MM.1S (cell line): ENCODE data around the gene RUSC1.

Experiments used
- DNase-seq: peaks from one replicate; pipeline ENCODE4 v3.0.0-alpha.2; 2015
- H2AFZ ChIP-seq: fragments of 300-600 bp; sonication (generic); 2 replicates; pipeline ENCODE4 v1.6.0; 2016; ENCODE audit warnings: antibody characterized with exemption, low read length
- H3F3A ChIP-seq: fragments of 300-600 bp; sonication (generic); 2 replicates; pipeline ENCODE4 v1.6.1; 2016; ENCODE audit warnings: mild to moderate bottlenecking, antibody characterized with exemption, low read length, moderate library complexity, mixed read lengths; ENCODE audit not compliant: insufficient read depth
- H3K27ac ChIP-seq: fragments of 300-600 bp; sonication (generic); 2 replicates; pipeline ENCODE4 v1.5.1; 2016; ENCODE audit warnings: mild to moderate bottlenecking, low read length
- H3K27me3 ChIP-seq: fragments of 300-600 bp; sonication (generic); replicated peaks from 2 replicates; pipeline ENCODE4 v1.6.0; 2016; ENCODE audit warnings: low read length; ENCODE audit not compliant: insufficient read depth
- H3K36me3 ChIP-seq: fragments of 300-600 bp; sonication (generic); replicated peaks from 2 replicates; pipeline ENCODE4 v1.6.1; 2016; ENCODE audit warnings: mild to moderate bottlenecking, low read length, mixed read lengths; ENCODE audit not compliant: insufficient read depth
- H3K4me1 ChIP-seq: fragments of 300-600 bp; sonication (generic); 2 replicates; pipeline ENCODE4 v1.6.1; 2016; ENCODE audit warnings: low read length, mixed read lengths
- H3K4me2 ChIP-seq: fragments of 300-600 bp; sonication (generic); 2 replicates; pipeline ENCODE4 v1.6.0; 2016; ENCODE audit warnings: low read depth, low read length
- H3K4me3 ChIP-seq: fragments of 300-600 bp; sonication (generic); 2 replicates; pipeline ENCODE4 v1.5.1; 2016; ENCODE audit warnings: low read length, mixed read lengths
- H3K79me2 ChIP-seq: fragments of 300-600 bp; sonication (generic); 2 replicates; pipeline ENCODE4 v1.6.1; 2016; ENCODE audit warnings: mixed run types, low read length, mixed read lengths
- H3K9ac ChIP-seq: fragments of 300-600 bp; sonication (generic); 2 replicates; pipeline ENCODE4 v1.6.1; 2016; ENCODE audit warnings: low read length, mixed read lengths
- H3K9me2 ChIP-seq: fragments of 300-600 bp; sonication (generic); replicated peaks from 2 replicates; pipeline ENCODE4 v1.6.1; 2016; ENCODE audit warnings: mild to moderate bottlenecking, low read length, mixed read lengths; ENCODE audit not compliant: insufficient read depth
- H3K9me3 ChIP-seq: fragments of 300-600 bp; sonication (generic); replicated peaks from 2 replicates; pipeline ENCODE4 v1.6.1; 2016; ENCODE audit warnings: mild to moderate bottlenecking, low read length, mixed read lengths; ENCODE audit not compliant: insufficient read depth
- H4K20me1 ChIP-seq: fragments of 300-600 bp; sonication (generic); 2 replicates; pipeline ENCODE4 v1.6.1; 2016; ENCODE audit warnings: mild to moderate bottlenecking, low read length, moderate library complexity, mixed read lengths; ENCODE audit not compliant: insufficient read depth
- EZH2 ChIP-seq: fragments of 300-600 bp; sonication (generic); optimal IDR thresholded peaks from 2 replicates; pipeline ENCODE3; 2017; ENCODE audit warnings: low read depth, mild to moderate bottlenecking, antibody characterized with exemption, low read length, mixed read lengths
- EZH2phosphoT487 ChIP-seq: fragments of 300-600 bp; sonication (generic); IDR thresholded peaks from 2 replicates; pipeline ENCODE4 v1.6.1; 2018; ENCODE audit warnings: antibody characterized with exemption, low read length
- TF ChIP-seq, protein P1 (sequence below): fragments of 300-600 bp; sonication (generic); IDR thresholded peaks from 2 replicates; pipeline ENCODE4 v1.5.1; 2016; ENCODE audit warnings: antibody characterized with exemption, low read length, mixed read lengths

Gene RUSC1

GRCh38 chr1:155352631-155353030 is 31.9 kb downstream of the RUSC1 start:
- Histone ChIP-seq H3K4me2 (no peak overlapping the region), H3K27ac (no peak overlapping the region), H3K9me2 (no peaks in the 10 kb centered on the region), H3F3A (no peaks in the 10 kb centered on the region), H4K20me1 (no peaks in the 10 kb centered on the region), H3K4me1 (no peaks in the 10 kb centered on the region), H3K27me3 (no peaks in the 10 kb centered on the region), H2AFZ (no peak overlapping the region), H3K79me2 (no peaks in the 10 kb centered on the region), H3K4me3 (no peak overlapping the region), H3K9ac (no peak overlapping the region), H3K9me3 (no peaks in the 10 kb centered on the region), H3K36me3 (peaks cover 5% of the 10 kb centered on the region)
- no peak for DNase-seq
- TF ChIP-seq EZH2phosphoT487 (no peak), EZH2 (no peak)
- TF ChIP-seq, protein P1, sequence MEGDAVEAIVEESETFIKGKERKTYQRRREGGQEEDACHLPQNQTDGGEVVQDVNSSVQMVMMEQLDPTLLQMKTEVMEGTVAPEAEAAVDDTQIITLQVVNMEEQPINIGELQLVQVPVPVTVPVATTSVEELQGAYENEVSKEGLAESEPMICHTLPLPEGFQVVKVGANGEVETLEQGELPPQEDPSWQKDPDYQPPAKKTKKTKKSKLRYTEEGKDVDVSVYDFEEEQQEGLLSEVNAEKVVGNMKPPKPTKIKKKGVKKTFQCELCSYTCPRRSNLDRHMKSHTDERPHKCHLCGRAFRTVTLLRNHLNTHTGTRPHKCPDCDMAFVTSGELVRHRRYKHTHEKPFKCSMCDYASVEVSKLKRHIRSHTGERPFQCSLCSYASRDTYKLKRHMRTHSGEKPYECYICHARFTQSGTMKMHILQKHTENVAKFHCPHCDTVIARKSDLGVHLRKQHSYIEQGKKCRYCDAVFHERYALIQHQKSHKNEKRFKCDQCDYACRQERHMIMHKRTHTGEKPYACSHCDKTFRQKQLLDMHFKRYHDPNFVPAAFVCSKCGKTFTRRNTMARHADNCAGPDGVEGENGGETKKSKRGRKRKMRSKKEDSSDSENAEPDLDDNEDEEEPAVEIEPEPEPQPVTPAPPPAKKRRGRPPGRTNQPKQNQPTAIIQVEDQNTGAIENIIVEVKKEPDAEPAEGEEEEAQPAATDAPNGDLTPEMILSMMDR = no peak

DNA sequence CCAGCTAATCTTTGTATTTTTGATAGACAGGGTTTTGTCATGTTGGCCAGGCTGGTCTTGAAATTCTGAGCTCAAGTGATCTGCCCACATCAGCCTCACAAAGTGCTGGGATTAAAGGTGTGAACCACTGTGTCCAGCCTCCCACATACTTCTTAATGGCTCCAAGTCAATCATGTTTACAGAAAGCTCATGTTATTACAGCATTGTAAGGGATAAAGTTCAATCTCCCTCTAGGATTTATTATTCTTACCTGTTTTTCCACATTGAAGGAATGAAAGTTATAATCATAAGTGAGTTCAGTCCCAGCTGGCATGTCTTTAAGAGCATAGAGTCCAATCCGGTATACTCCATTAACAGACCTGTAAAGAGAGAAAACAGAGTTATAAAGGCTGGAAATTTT is 39.4 kb downstream of the RUSC1 start:
- Histone ChIP-seq H3K4me3 (no peak overlapping the region), H3K9me2 (no peaks in the 10 kb centered on the region), H3F3A (no peaks in the 10 kb centered on the region), H4K20me1 (no peaks in the 10 kb centered on the region), H3K4me2 (no peak overlapping the region), H3K79me2 (no peaks in the 10 kb centered on the region), H3K4me1 (no peaks in the 10 kb centered on the region), H3K27ac (no peak overlapping the region), H3K36me3 (peaks cover 5% of the 10 kb centered on the region; the same call in 1 of the 2 replicates), H2AFZ (no peak overlapping the region), H3K9ac (no peak overlapping the region), H3K9me3 (no peaks in the 10 kb centered on the region), H3K27me3 (no peaks in the 10 kb centered on the region)
- no peak for TF ChIP-seq EZH2
- TF ChIP-seq EZH2phosphoT487 = no peak
- DNase-seq = no peak

- H3K27ac ChIP-seq = no peak overlapping the region
Measured at GRCh38 chr1:155379180-155379579, 58.5 kb downstream of the RUSC1 start.

DNA sequence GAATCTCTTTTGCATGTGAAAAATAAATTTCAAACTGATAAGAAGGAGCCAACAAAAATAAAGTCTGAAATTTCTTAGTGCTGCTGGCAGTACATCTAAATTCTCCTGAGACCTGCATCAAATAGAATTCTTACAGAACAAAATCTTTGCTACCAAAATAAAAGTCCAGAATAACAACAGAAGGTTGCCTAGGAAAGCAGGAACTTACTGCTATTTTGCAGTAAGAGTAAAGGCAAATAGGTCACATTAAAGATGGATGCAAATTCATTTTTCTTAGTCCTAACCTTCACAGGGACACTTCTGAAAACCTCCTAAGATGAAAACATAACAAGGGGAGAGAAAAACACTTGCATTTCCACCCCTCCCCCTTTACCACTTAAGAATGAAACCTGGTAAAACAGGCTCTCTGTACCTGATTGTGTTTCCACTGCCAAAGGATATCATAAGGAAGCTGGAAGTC is 59.0 kb downstream of the RUSC1 start:
- no peak for TF ChIP-seq EZH2phosphoT487
- no peak for TF ChIP-seq EZH2
- TF ChIP-seq, protein P1 = no peak
- H4K20me1 ChIP-seq = no peaks in the 10 kb centered on the region
- peak; percentile 37 for DNase-seq
- no peak overlapping the region for H3K4me3 ChIP-seq
- no peaks in the 10 kb centered on the region for H3K9me3 ChIP-seq
- H3K4me1 ChIP-seq = no peaks in the 10 kb centered on the region
- H3K36me3 ChIP-seq = peaks cover 10% of the 10 kb centered on the region; the same call in 1 of the 2 replicates
- H3K9me2 ChIP-seq = no peaks in the 10 kb centered on the region
- H2AFZ ChIP-seq = no peak overlapping the region
- H3K79me2 ChIP-seq = no peaks in the 10 kb centered on the region
- no peaks in the 10 kb centered on the region for H3F3A ChIP-seq
- no peak overlapping the region for H3K27ac ChIP-seq
- H3K27me3 ChIP-seq = no peaks in the 10 kb centered on the region
- H3K9ac ChIP-seq = no peak overlapping the region
- H3K4me2 ChIP-seq = no peak overlapping the region

More at GRCh38 chr1:155379180-155379579, 58.5 kb downstream of the RUSC1 start:
- no peak for DNase-seq
- TF ChIP-seq EZH2phosphoT487 = no peak
- no peak for TF ChIP-seq EZH2
- TF ChIP-seq, protein P1 = no peak
- Histone ChIP-seq H3K9ac (no peak overlapping the region), H3K4me3 (no peak overlapping the region), H3K9me3 (no peaks in the 10 kb centered on the region), H2AFZ (no peak overlapping the region), H3F3A (no peaks in the 10 kb centered on the region), H3K79me2 (no peaks in the 10 kb centered on the region), H3K9me2 (no peaks in the 10 kb centered on the region), H3K36me3 (peaks cover 10% of the 10 kb centered on the region; the same call in 1 of the 2 replicates), H4K20me1 (no peaks in the 10 kb centered on the region), H3K4me2 (no peak overlapping the region), H3K4me1 (no peaks in the 10 kb centered on the region), H3K27me3 (no peaks in the 10 kb centered on the region)
